Measurements from ENCODE around the gene GALNT18.
A peak's percentile ranks its signal among the peaks of the same experiment; 100 is the strongest.

GALNT18 gene

GRCh38 chr11:11621573-11622339, at the start of gene GALNT18:
Gene GALNT18, minus strand, starts transcription at chr11:11622005.
- Histone ChIP-seq H3K27me3 (ENCODE audit: control insufficient read depth in 1 of 2, insufficient read depth in 2 of 2, low read length in 2 of 2) (no peaks in the 10 kb centered on the region), H3K27ac (ENCODE audit: low read depth, low read length) (peak within 1 kb of the TSS; percentile 77), H3K4me1 (ENCODE audit: insufficient read depth, low read length) (peaks cover 37% of the 10 kb centered on the region), H3K36me3 (ENCODE audit: insufficient read depth, low read length) (no peaks in the 10 kb centered on the region), H3K9me3 (ENCODE audit: low read length) (no peaks in the 10 kb centered on the region), H3K9ac (ENCODE audit: low read length) (peak within 1 kb of the TSS; percentile 33), H3K4me3 (ENCODE audit: low read depth in 1 of 2, low read length in 2 of 2) (peak within 1 kb of the TSS; percentile 49 to 83)

- Histone ChIP-seq H3K9me3 (ENCODE audit: low read length) (no peaks in the 10 kb centered on the region), H3K4me1 (ENCODE audit: insufficient read depth, low read length) (peaks cover 40% of the 10 kb centered on the region), H3K4me3 (ENCODE audit: low read depth in 1 of 2, low read length in 2 of 2) (no peak overlapping the region), H3K27me3 (ENCODE audit: control insufficient read depth in 1 of 2, insufficient read depth in 2 of 2, low read length in 2 of 2) (no peaks in the 10 kb centered on the region), H3K9ac (ENCODE audit: low read length) (no peak overlapping the region), H3K36me3 (ENCODE audit: insufficient read depth, low read length) (no peaks in the 10 kb centered on the region), H3K27ac (ENCODE audit: low read depth, low read length) (peak overlapping the region; percentile 61)
These were observed 48.8 kb upstream of the GALNT18 start for GRCh38 chr11:11670574-11670973.

GRCh38 chr11:11669233-11669846, 47.5 kb upstream of the GALNT18 start:
- Histone ChIP-seq H3K36me3 (ENCODE audit: insufficient read depth, low read length) (no peaks in the 10 kb centered on the region), H3K27me3 (ENCODE audit: control insufficient read depth in 1 of 2, insufficient read depth in 2 of 2, low read length in 2 of 2) (no peaks in the 10 kb centered on the region), H3K4me3 (ENCODE audit: low read depth in 1 of 2, low read length in 2 of 2) (no peak overlapping the region), H3K9ac (ENCODE audit: low read length) (no peak overlapping the region), H3K9me3 (ENCODE audit: low read length) (no peaks in the 10 kb centered on the region), H3K4me1 (ENCODE audit: insufficient read depth, low read length) (peaks cover 47% of the 10 kb centered on the region), H3K27ac (ENCODE audit: low read depth, low read length) (peak overlapping the region; percentile 61)

- Histone ChIP-seq H3K9ac (ENCODE audit: low read length) (no peak overlapping the region), H3K4me3 (ENCODE audit: low read depth in 1 of 2, low read length in 2 of 2) (no peak overlapping the region), H3K36me3 (ENCODE audit: insufficient read depth, low read length) (no peaks in the 10 kb centered on the region), H3K9me3 (ENCODE audit: low read length) (no peaks in the 10 kb centered on the region), H3K4me1 (ENCODE audit: insufficient read depth, low read length) (peaks cover 47% of the 10 kb centered on the region), H3K27me3 (ENCODE audit: control insufficient read depth in 1 of 2, insufficient read depth in 2 of 2, low read length in 2 of 2) (no peaks in the 10 kb centered on the region), H3K27ac (ENCODE audit: low read depth, low read length) (peak overlapping the region; percentile 43)
These were observed 47.0 kb upstream of the GALNT18 start for GRCh38 chr11:11668781-11669180.

GRCh38 chr11:11668274-11668673, 46.5 kb upstream of the GALNT18 start:
- Histone ChIP-seq H3K27me3 (ENCODE audit: control insufficient read depth in 1 of 2, insufficient read depth in 2 of 2, low read length in 2 of 2) (no peaks in the 10 kb centered on the region), H3K4me3 (ENCODE audit: low read depth in 1 of 2, low read length in 2 of 2) (no peak overlapping the region), H3K4me1 (ENCODE audit: insufficient read depth, low read length) (peaks cover 47% of the 10 kb centered on the region), H3K27ac (ENCODE audit: low read depth, low read length) (no peak overlapping the region), H3K36me3 (ENCODE audit: insufficient read depth, low read length) (no peaks in the 10 kb centered on the region), H3K9me3 (ENCODE audit: low read length) (no peaks in the 10 kb centered on the region), H3K9ac (ENCODE audit: low read length) (no peak overlapping the region)

GRCh38 chr11:11667056-11667455, 45.3 kb upstream of the GALNT18 start:
- no peaks in the 10 kb centered on the region for H3K9me3 ChIP-seq (ENCODE audit: low read length)
- no peaks in the 10 kb centered on the region for H3K27me3 ChIP-seq (ENCODE audit: control insufficient read depth in 1 of 2, insufficient read depth in 2 of 2, low read length in 2 of 2)
- H3K4me3 ChIP-seq (ENCODE audit: low read depth in 1 of 2, low read length in 2 of 2): no peak overlapping the region
- H3K36me3 ChIP-seq (ENCODE audit: insufficient read depth, low read length): no peaks in the 10 kb centered on the region
- H3K4me1 ChIP-seq (ENCODE audit: insufficient read depth, low read length): peaks cover 47% of the 10 kb centered on the region
- no peak overlapping the region for H3K27ac ChIP-seq (ENCODE audit: low read depth, low read length)
- no peak overlapping the region for H3K9ac ChIP-seq (ENCODE audit: low read length)

GRCh38 chr11:11665407-11665806, 43.6 kb upstream of the GALNT18 start:
- Histone ChIP-seq H3K27me3 (ENCODE audit: control insufficient read depth in 1 of 2, insufficient read depth in 2 of 2, low read length in 2 of 2) (no peaks in the 10 kb centered on the region), H3K36me3 (ENCODE audit: insufficient read depth, low read length) (no peaks in the 10 kb centered on the region)

GRCh38 chr11:11663907-11664306, 42.1 kb upstream of the GALNT18 start:
- Histone ChIP-seq H3K4me1 (ENCODE audit: insufficient read depth, low read length) (peaks cover 23% of the 10 kb centered on the region), H3K27me3 (ENCODE audit: control insufficient read depth in 1 of 2, insufficient read depth in 2 of 2, low read length in 2 of 2) (no peaks in the 10 kb centered on the region), H3K27ac (ENCODE audit: low read depth, low read length) (no peak overlapping the region), H3K36me3 (ENCODE audit: insufficient read depth, low read length) (no peaks in the 10 kb centered on the region), H3K9ac (ENCODE audit: low read length) (no peak overlapping the region), H3K4me3 (ENCODE audit: low read depth in 1 of 2, low read length in 2 of 2) (no peak overlapping the region), H3K9me3 (ENCODE audit: low read length) (no peaks in the 10 kb centered on the region)

More at GRCh38 chr11:11665407-11665806, 43.6 kb upstream of the GALNT18 start:
- H3K27ac ChIP-seq (ENCODE audit: low read depth, low read length): no peak overlapping the region
- no peaks in the 10 kb centered on the region for H3K9me3 ChIP-seq (ENCODE audit: low read length)
- no peak overlapping the region for H3K9ac ChIP-seq (ENCODE audit: low read length)
- peaks cover 38% of the 10 kb centered on the region for H3K4me1 ChIP-seq (ENCODE audit: insufficient read depth, low read length)
- H3K4me3 ChIP-seq (ENCODE audit: low read depth in 1 of 2, low read length in 2 of 2): no peak overlapping the region

- Histone ChIP-seq H3K4me3 (ENCODE audit: low read depth in 1 of 2, low read length in 2 of 2) (no peak overlapping the region), H3K4me1 (ENCODE audit: insufficient read depth, low read length) (peaks cover 10% of the 10 kb centered on the region), H3K9ac (ENCODE audit: low read length) (no peak overlapping the region), H3K9me3 (ENCODE audit: low read length) (no peaks in the 10 kb centered on the region), H3K27ac (ENCODE audit: low read depth, low read length) (no peak overlapping the region), H3K27me3 (ENCODE audit: control insufficient read depth in 1 of 2, insufficient read depth in 2 of 2, low read length in 2 of 2) (no peaks in the 10 kb centered on the region), H3K36me3 (ENCODE audit: insufficient read depth, low read length) (no peaks in the 10 kb centered on the region)
These were observed 40.8 kb upstream of the GALNT18 start for GRCh38 chr11:11662578-11662977.

- no peaks in the 10 kb centered on the region for H3K36me3 ChIP-seq (ENCODE audit: insufficient read depth, low read length)
- H3K4me3 ChIP-seq (ENCODE audit: low read depth in 1 of 2, low read length in 2 of 2): no peak overlapping the region
- peaks cover 10% of the 10 kb centered on the region for H3K4me1 ChIP-seq (ENCODE audit: insufficient read depth, low read length)
- no peaks in the 10 kb centered on the region for H3K9me3 ChIP-seq (ENCODE audit: low read length)
- H3K27me3 ChIP-seq (ENCODE audit: control insufficient read depth in 1 of 2, insufficient read depth in 2 of 2, low read length in 2 of 2): no peaks in the 10 kb centered on the region
- no peak overlapping the region for H3K9ac ChIP-seq (ENCODE audit: low read length)
- no peak overlapping the region for H3K27ac ChIP-seq (ENCODE audit: low read depth, low read length)
These were observed 39.7 kb upstream of the GALNT18 start for GRCh38 chr11:11661326-11662040.

- H3K27me3 ChIP-seq (ENCODE audit: control insufficient read depth in 1 of 2, insufficient read depth in 2 of 2, low read length in 2 of 2): no peaks in the 10 kb centered on the region
- peaks cover 5% of the 10 kb centered on the region for H3K4me1 ChIP-seq (ENCODE audit: insufficient read depth, low read length)
- H3K36me3 ChIP-seq (ENCODE audit: insufficient read depth, low read length): no peaks in the 10 kb centered on the region
These were observed 38.5 kb upstream of the GALNT18 start for GRCh38 chr11:11660363-11660740.

More at GRCh38 chr11:11660363-11660740, 38.5 kb upstream of the GALNT18 start:
- H3K9me3 ChIP-seq (ENCODE audit: low read length): no peaks in the 10 kb centered on the region
- no peak overlapping the region for H3K4me3 ChIP-seq (ENCODE audit: low read depth in 1 of 2, low read length in 2 of 2)
- no peak overlapping the region for H3K9ac ChIP-seq (ENCODE audit: low read length)
- H3K27ac ChIP-seq (ENCODE audit: low read depth, low read length): no peak overlapping the region
